Loucy (cell line): ENCODE measurements around the gene PYROXD2.

Source experiments
- H2AFZ ChIP-seq: fragments of 200-600 bp; sonication (generic); 2 replicates; pipeline ENCODE4 v1.6.0; 2016; ENCODE audit warnings: antibody characterized with exemption, mild to moderate bottlenecking, low read length, moderate library complexity
- H3F3A ChIP-seq: fragments of 200-600 bp; 2 replicates; pipeline ENCODE4 v1.6.0; 2016; ENCODE audit warnings: antibody characterized with exemption, low read depth, mild to moderate bottlenecking
- H3K27me3 ChIP-seq: fragments of 200-600 bp; sonication (generic); 2 replicates; pipeline ENCODE4 v1.6.1; 2014; ENCODE audit warnings: low read length, mild to moderate bottlenecking; ENCODE audit not compliant: insufficient read depth, poor library complexity, severe bottlenecking
- H3K36me3 ChIP-seq: fragments of 200-600 bp; sonication (generic); 2 replicates; pipeline ENCODE4 v1.6.1; 2016; ENCODE audit warnings: low read length; ENCODE audit not compliant: insufficient read depth
- H3K4me1 ChIP-seq: fragments of 200-600 bp; sonication (generic); 2 replicates; pipeline ENCODE4 v1.5.1; 2014; ENCODE audit warnings: low read length, mild to moderate bottlenecking; ENCODE audit not compliant: insufficient read depth, poor library complexity, severe bottlenecking
- H3K4me2 ChIP-seq: fragments of 200-600 bp; sonication (generic); 2 replicates; pipeline ENCODE4 v1.6.0; 2014; ENCODE audit warnings: antibody characterized with exemption, low read length, low read depth, mild to moderate bottlenecking; ENCODE audit not compliant: poor library complexity, severe bottlenecking
- H3K4me3 ChIP-seq: fragments of 200-600 bp; sonication (generic); 2 replicates; pipeline ENCODE4 v1.5.1; 2014; ENCODE audit warnings: low read length, mild to moderate bottlenecking, mixed read lengths; ENCODE audit not compliant: poor library complexity, severe bottlenecking
- H3K79me2 ChIP-seq: fragments of 200-600 bp; sonication (generic); 2 replicates; pipeline ENCODE4 v1.6.1; 2014; ENCODE audit warnings: low read length; ENCODE audit not compliant: insufficient read depth
- H3K9ac ChIP-seq: fragments of 200-600 bp; sonication (generic); 2 replicates; pipeline ENCODE4 v1.6.0; 2014; ENCODE audit warnings: mild to moderate bottlenecking, low read depth, low read length, moderate library complexity; ENCODE audit not compliant: poor library complexity, severe bottlenecking
- H3K9me2 ChIP-seq: fragments of 200-600 bp; sonication (generic); replicated peaks from 2 replicates; pipeline ENCODE4 v1.6.1; 2016; ENCODE audit warnings: low read depth, low read length, mixed read lengths
- H3K9me3 ChIP-seq: fragments of 200-600 bp; sonication (generic); 2 replicates; pipeline ENCODE4 v1.6.1; 2014; ENCODE audit warnings: mild to moderate bottlenecking, antibody characterized with exemption, low read length, low read depth; ENCODE audit not compliant: insufficient read depth
- H4K20me1 ChIP-seq: fragments of 200-600 bp; sonication (generic); 2 replicates; pipeline ENCODE4 v1.6.0; 2014; ENCODE audit warnings: antibody characterized with exemption, low read length, mild to moderate bottlenecking; ENCODE audit not compliant: insufficient read depth, poor library complexity, severe bottlenecking
- EZH2phosphoT487 ChIP-seq: fragments of 200-600 bp; IDR thresholded peaks from 2 replicates; pipeline ENCODE4 v1.6.1; 2018; ENCODE audit warnings: antibody characterized with exemption, mild to moderate bottlenecking, moderate library complexity, borderline replicate concordance
- TF ChIP-seq, protein P1 (sequence below): fragments of 200-600 bp; sonication (generic); conservative IDR thresholded peaks from 2 replicates; pipeline ENCODE4 v1.5.1; 2014; ENCODE audit warnings: mild to moderate bottlenecking, antibody characterized with exemption, low read length

Gene PYROXD2

DNA sequence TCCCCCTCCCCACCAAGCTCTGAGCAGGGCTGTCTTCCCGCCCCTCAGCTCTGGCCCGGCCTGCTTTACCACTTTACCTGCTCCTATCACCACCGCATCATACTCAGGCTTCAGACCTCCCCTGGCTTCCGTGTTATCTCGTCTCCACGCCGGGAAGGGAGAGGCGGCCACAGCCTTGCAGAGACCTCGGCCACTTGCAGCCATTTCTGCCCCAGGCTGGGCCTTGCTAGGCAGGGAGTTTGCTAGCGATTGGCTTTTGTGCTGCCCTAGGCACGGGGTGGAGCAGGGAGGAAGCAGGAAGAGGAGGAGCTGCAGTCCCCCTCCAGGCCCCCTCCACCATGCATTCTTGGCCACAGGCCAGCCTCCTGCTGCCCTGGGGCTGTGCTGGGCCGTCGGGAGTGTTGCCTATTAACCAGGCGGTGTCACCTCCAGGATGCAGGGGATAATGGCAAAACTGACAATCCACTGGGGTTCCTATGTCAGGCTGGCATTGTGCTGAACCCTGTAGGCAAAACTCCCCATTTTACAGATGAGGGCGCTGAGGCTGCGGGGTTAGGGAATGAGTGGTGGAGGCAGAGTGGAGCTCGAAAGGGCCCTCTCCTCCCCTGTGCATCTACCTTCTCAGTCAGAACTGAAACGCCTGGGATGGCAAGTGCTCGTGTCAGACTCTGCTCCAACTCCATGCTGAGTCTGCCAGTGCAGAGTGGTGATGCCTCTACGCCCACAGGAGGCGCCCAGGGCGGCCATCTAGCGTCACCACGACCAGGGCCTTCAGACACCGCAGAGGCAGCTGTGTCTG is at the start of gene PYROXD2:
Gene PYROXD2 (minus strand): TSS at position 251 of the 799 bp plus-strand sequence. CDS start 47 bp downstream, at position 204.
- peak within 1 kb of the TSS; percentile 87 for H3K9ac ChIP-seq
- H3K9me3 ChIP-seq: no peaks in the 10 kb centered on the region
- H2AFZ ChIP-seq: peak within 1 kb of the TSS; percentile 80
- H4K20me1 ChIP-seq: no peaks in the 10 kb centered on the region
- no peaks in the 10 kb centered on the region for H3K27me3 ChIP-seq
- no peaks in the 10 kb centered on the region for H3K9me2 ChIP-seq
- peaks cover 11% of the 10 kb centered on the region for H3K4me1 ChIP-seq
- H3K4me2 ChIP-seq: peak within 1 kb of the TSS; percentile 98
- peaks cover 11% of the 10 kb centered on the region for H3K79me2 ChIP-seq
- H3K4me3 ChIP-seq: peak within 1 kb of the TSS; percentile 86
- TF ChIP-seq, protein P1, sequence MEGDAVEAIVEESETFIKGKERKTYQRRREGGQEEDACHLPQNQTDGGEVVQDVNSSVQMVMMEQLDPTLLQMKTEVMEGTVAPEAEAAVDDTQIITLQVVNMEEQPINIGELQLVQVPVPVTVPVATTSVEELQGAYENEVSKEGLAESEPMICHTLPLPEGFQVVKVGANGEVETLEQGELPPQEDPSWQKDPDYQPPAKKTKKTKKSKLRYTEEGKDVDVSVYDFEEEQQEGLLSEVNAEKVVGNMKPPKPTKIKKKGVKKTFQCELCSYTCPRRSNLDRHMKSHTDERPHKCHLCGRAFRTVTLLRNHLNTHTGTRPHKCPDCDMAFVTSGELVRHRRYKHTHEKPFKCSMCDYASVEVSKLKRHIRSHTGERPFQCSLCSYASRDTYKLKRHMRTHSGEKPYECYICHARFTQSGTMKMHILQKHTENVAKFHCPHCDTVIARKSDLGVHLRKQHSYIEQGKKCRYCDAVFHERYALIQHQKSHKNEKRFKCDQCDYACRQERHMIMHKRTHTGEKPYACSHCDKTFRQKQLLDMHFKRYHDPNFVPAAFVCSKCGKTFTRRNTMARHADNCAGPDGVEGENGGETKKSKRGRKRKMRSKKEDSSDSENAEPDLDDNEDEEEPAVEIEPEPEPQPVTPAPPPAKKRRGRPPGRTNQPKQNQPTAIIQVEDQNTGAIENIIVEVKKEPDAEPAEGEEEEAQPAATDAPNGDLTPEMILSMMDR: no peak
- TF ChIP-seq EZH2phosphoT487: no peak
- no peaks in the 10 kb centered on the region for H3F3A ChIP-seq
- H3K36me3 ChIP-seq: peaks cover 2% of the 10 kb centered on the region; the same call in 1 of the 2 replicates

DNA sequence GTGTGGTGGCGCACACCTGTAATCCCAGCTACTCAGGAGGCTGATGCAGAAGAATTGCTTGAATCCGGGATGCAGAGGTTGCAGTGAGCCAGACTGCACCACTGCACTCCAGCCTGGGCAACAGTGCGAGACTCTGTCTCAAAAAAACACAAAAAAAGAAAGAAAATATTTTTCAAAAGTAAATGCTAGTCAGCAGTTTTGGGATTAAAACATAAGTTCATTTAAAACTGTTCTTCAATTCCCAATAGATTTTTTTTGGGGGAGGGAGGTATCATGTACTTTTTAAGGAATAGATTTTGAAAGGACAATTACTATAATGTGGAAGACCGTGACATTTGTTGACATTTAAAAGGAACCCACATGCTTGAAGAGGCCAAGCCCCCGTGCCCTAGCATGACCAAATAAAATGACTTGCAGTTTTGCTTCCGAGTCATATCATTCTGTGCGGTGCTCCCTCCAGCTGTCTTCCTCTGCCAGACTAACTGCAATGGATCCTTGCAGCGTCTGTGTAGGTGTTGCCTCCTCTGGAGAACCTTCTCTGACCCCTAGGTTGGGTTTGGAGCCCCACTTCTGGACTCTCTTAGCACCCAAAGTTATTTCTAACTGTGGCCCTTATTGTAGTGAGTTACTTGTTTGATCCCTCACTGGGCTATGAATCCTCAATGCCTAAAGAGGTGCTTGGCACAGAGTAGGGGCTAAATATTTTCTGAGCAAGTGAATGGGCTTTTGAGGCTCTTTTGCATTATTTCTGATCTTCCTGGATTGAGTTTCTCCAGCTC is 49.2 kb upstream of the PYROXD2 start:
- Histone ChIP-seq H3K4me3 (no peak overlapping the region), H2AFZ (no peak overlapping the region), H3K4me2 (no peak overlapping the region), H3K36me3 (no peaks in the 10 kb centered on the region), H3K9ac (no peak overlapping the region), H3K4me1 (peaks cover 11% of the 10 kb centered on the region), H4K20me1 (no peaks in the 10 kb centered on the region), H3K9me3 (no peaks in the 10 kb centered on the region), H3K27me3 (no peaks in the 10 kb centered on the region), H3F3A (no peaks in the 10 kb centered on the region), H3K79me2 (no peaks in the 10 kb centered on the region), H3K9me2 (no peaks in the 10 kb centered on the region)
- TF ChIP-seq EZH2phosphoT487: no peak
- TF ChIP-seq, protein P1: no peak

GRCh38 chr10:98463016-98463415 is 48.0 kb upstream of the PYROXD2 start:
- Histone ChIP-seq H3K4me2 (no peak overlapping the region), H3K27me3 (no peaks in the 10 kb centered on the region), H3K9me2 (no peaks in the 10 kb centered on the region), H3K4me3 (no peak overlapping the region), H4K20me1 (no peaks in the 10 kb centered on the region), H3K9ac (no peak overlapping the region), H3K4me1 (peaks cover 5% of the 10 kb centered on the region), H3K79me2 (no peaks in the 10 kb centered on the region), H3K36me3 (no peaks in the 10 kb centered on the region), H3F3A (no peaks in the 10 kb centered on the region), H3K9me3 (no peaks in the 10 kb centered on the region), H2AFZ (no peak overlapping the region)
- TF ChIP-seq, protein P1: no peak
- TF ChIP-seq EZH2phosphoT487: no peak
